ENCODE measurements around the gene DPF3.

The DPF3 gene

GRCh38 chr14:72904840-72905561, 11.1 kb upstream of the DPF3 start:
- Histone ChIP-seq H3K27ac (ENCODE audit: low read length) (no peak overlapping the region), H3K4me1 (ENCODE audit: control insufficient read depth, insufficient read depth, low read length) (peaks cover 2% of the 10 kb centered on the region), H3K4me3 (ENCODE audit: low read length) (no peak overlapping the region), H3K27me3 (ENCODE audit: control insufficient read depth, insufficient read depth, low read length) (no peaks in the 10 kb centered on the region), H3K9me3 (ENCODE audit: control insufficient read depth, insufficient read depth, low read length) (no peaks in the 10 kb centered on the region), H3K36me3 (ENCODE audit: control insufficient read depth, insufficient read depth, low read length) (no peaks in the 10 kb centered on the region)
- no peak for DNase-seq (ENCODE audit: low read depth, low spot score)
- WGBS (ENCODE audit: insufficient coverage, insufficient read length) = no CpG with 5 or more reads among the region's 5 CpGs

- H3K27me3 ChIP-seq (ENCODE audit: control insufficient read depth, insufficient read depth, low read length) = no peaks in the 10 kb centered on the region
- no peak for DNase-seq (ENCODE audit: low read depth, low spot score)
- H3K27ac ChIP-seq (ENCODE audit: low read length) = no peak overlapping the region
- H3K9me3 ChIP-seq (ENCODE audit: control insufficient read depth, insufficient read depth, low read length) = no peaks in the 10 kb centered on the region
- no CpG with 5 or more reads among the region's 1 CpG for WGBS (ENCODE audit: insufficient coverage, insufficient read length)
- no peak overlapping the region for H3K4me3 ChIP-seq (ENCODE audit: low read length)
- H3K4me1 ChIP-seq (ENCODE audit: control insufficient read depth, insufficient read depth, low read length) = peaks cover 2% of the 10 kb centered on the region
- no peaks in the 10 kb centered on the region for H3K36me3 ChIP-seq (ENCODE audit: control insufficient read depth, insufficient read depth, low read length)
Measured at GRCh38 chr14:72904218-72904617, 10.3 kb upstream of the DPF3 start.

- Histone ChIP-seq H3K9me3 (ENCODE audit: control insufficient read depth, insufficient read depth, low read length) (no peaks in the 10 kb centered on the region), H3K4me3 (ENCODE audit: low read length) (no peak overlapping the region), H3K4me1 (ENCODE audit: control insufficient read depth, insufficient read depth, low read length) (peaks cover 2% of the 10 kb centered on the region; the same call in 1 of the 2 replicates), H3K36me3 (ENCODE audit: control insufficient read depth, insufficient read depth, low read length) (no peaks in the 10 kb centered on the region), H3K27me3 (ENCODE audit: control insufficient read depth, insufficient read depth, low read length) (no peaks in the 10 kb centered on the region), H3K27ac (ENCODE audit: low read length) (no peak overlapping the region)
- no peak for DNase-seq (ENCODE audit: low read depth, low spot score)
- no CpG with 5 or more reads among the region's 1 CpG for WGBS (ENCODE audit: insufficient coverage, insufficient read length)
Measured at GRCh38 chr14:72903716-72904115, 9.8 kb upstream of the DPF3 start.

GRCh38 chr14:72902801-72903530, 9.1 kb upstream of the DPF3 start:
- no peak overlapping the region for H3K4me3 ChIP-seq (ENCODE audit: low read length)
- no peaks in the 10 kb centered on the region for H3K36me3 ChIP-seq (ENCODE audit: control insufficient read depth, insufficient read depth, low read length)
- no peaks in the 10 kb centered on the region for H3K4me1 ChIP-seq (ENCODE audit: control insufficient read depth, insufficient read depth, low read length)
- no peak overlapping the region for H3K27ac ChIP-seq (ENCODE audit: low read length)
- H3K9me3 ChIP-seq (ENCODE audit: control insufficient read depth, insufficient read depth, low read length) = no peaks in the 10 kb centered on the region
- no peaks in the 10 kb centered on the region for H3K27me3 ChIP-seq (ENCODE audit: control insufficient read depth, insufficient read depth, low read length)
- WGBS (ENCODE audit: insufficient coverage, insufficient read length) = no CpG with 5 or more reads among the region's 5 CpGs
- no peak for DNase-seq (ENCODE audit: low read depth, low spot score)

GRCh38 chr14:72901361-72901760, 7.5 kb upstream of the DPF3 start:
- Histone ChIP-seq H3K27me3 (ENCODE audit: control insufficient read depth, insufficient read depth, low read length) (peaks cover 3% of the 10 kb centered on the region; the same call in 1 of the 2 replicates), H3K27ac (ENCODE audit: low read length) (no peak overlapping the region), H3K4me3 (ENCODE audit: low read length) (no peak overlapping the region), H3K36me3 (ENCODE audit: control insufficient read depth, insufficient read depth, low read length) (no peaks in the 10 kb centered on the region), H3K9me3 (ENCODE audit: control insufficient read depth, insufficient read depth, low read length) (no peaks in the 10 kb centered on the region), H3K4me1 (ENCODE audit: control insufficient read depth, insufficient read depth, low read length) (no peaks in the 10 kb centered on the region)
- no peak for DNase-seq (ENCODE audit: low read depth, low spot score)
- WGBS (ENCODE audit: insufficient coverage, insufficient read length) = no CpG with 5 or more reads among the region's 3 CpGs

- Histone ChIP-seq H3K9me3 (ENCODE audit: control insufficient read depth, insufficient read depth, low read length) (no peaks in the 10 kb centered on the region), H3K27ac (ENCODE audit: low read length) (no peak overlapping the region), H3K27me3 (ENCODE audit: control insufficient read depth, insufficient read depth, low read length) (peaks cover 9% of the 10 kb centered on the region), H3K4me1 (ENCODE audit: control insufficient read depth, insufficient read depth, low read length) (no peaks in the 10 kb centered on the region), H3K4me3 (ENCODE audit: low read length) (no peak overlapping the region), H3K36me3 (ENCODE audit: control insufficient read depth, insufficient read depth, low read length) (no peaks in the 10 kb centered on the region)
- no CpG with 5 or more reads among the region's 3 CpGs for WGBS (ENCODE audit: insufficient coverage, insufficient read length)
- DNase-seq (ENCODE audit: low read depth, low spot score) = no peak
Measured at GRCh38 chr14:72898448-72898847, 4.5 kb upstream of the DPF3 start.

- Histone ChIP-seq H3K4me3 (ENCODE audit: low read length) (peak overlapping the region; percentile 17; the same call in 1 of the 2 replicates), H3K27ac (ENCODE audit: low read length) (no peak overlapping the region), H3K4me1 (ENCODE audit: control insufficient read depth, insufficient read depth, low read length) (peaks cover 9% of the 10 kb centered on the region), H3K27me3 (ENCODE audit: control insufficient read depth, insufficient read depth, low read length) (peaks cover 35% of the 10 kb centered on the region), H3K36me3 (ENCODE audit: control insufficient read depth, insufficient read depth, low read length) (no peaks in the 10 kb centered on the region), H3K9me3 (ENCODE audit: control insufficient read depth, insufficient read depth, low read length) (no peaks in the 10 kb centered on the region)
- DNase-seq (ENCODE audit: low read depth, low spot score) = no peak
- WGBS (ENCODE audit: insufficient coverage, insufficient read length) = no CpG with 5 or more reads among the region's 25 CpGs
Measured at GRCh38 chr14:72894623-72895378, 900 bp upstream of the DPF3 start.

- peaks cover 35% of the 10 kb centered on the region for H3K27me3 ChIP-seq (ENCODE audit: control insufficient read depth, insufficient read depth, low read length)
- WGBS (ENCODE audit: insufficient coverage, insufficient read length) = no CpG with 5 or more reads among the region's 11 CpGs
Measured at GRCh38 chr14:72894323-72894622, 372 bp upstream of the DPF3 start.

GRCh38 chr14:72892879-72893635, 844 bp downstream of the DPF3 start:
- WGBS (ENCODE audit: insufficient coverage, insufficient read length) = no CpG with 5 or more reads among the region's 68 CpGs
- no peaks in the 10 kb centered on the region for H3K36me3 ChIP-seq (ENCODE audit: control insufficient read depth, insufficient read depth, low read length)
- H3K27me3 ChIP-seq (ENCODE audit: control insufficient read depth, insufficient read depth, low read length) = peaks cover 35% of the 10 kb centered on the region
- peak overlapping the region; percentile 61; the same call in 1 of the 2 replicates for H3K4me3 ChIP-seq (ENCODE audit: low read length)
- no peak for DNase-seq (ENCODE audit: low read depth, low spot score)
- no peak overlapping the region for H3K27ac ChIP-seq (ENCODE audit: low read length)
- no peaks in the 10 kb centered on the region for H3K9me3 ChIP-seq (ENCODE audit: control insufficient read depth, insufficient read depth, low read length)
- peaks cover 9% of the 10 kb centered on the region for H3K4me1 ChIP-seq (ENCODE audit: control insufficient read depth, insufficient read depth, low read length)

More at GRCh38 chr14:72894323-72894622, 372 bp upstream of the DPF3 start:
- peaks cover 9% of the 10 kb centered on the region for H3K4me1 ChIP-seq (ENCODE audit: control insufficient read depth, insufficient read depth, low read length)
- H3K9me3 ChIP-seq (ENCODE audit: control insufficient read depth, insufficient read depth, low read length) = no peaks in the 10 kb centered on the region
- H3K36me3 ChIP-seq (ENCODE audit: control insufficient read depth, insufficient read depth, low read length) = no peaks in the 10 kb centered on the region
- DNase-seq (ENCODE audit: low read depth, low spot score) = no peak
- H3K27ac ChIP-seq (ENCODE audit: low read length) = no peak overlapping the region
- peak overlapping the region; percentile 17; the same call in 1 of the 2 replicates for H3K4me3 ChIP-seq (ENCODE audit: low read length)
